DMS153 treated with DMSO at 0.1 percent for 48 hours (cell line): ENCODE measurements around the gene ERBB4.
"Not testable (repeated sequence)": the region's sequence is repeated elsewhere in the genome, so short reads cannot be mapped to it uniquely, and the experiment has no call there.

Experiments
- DNase-seq: peaks from one replicate; lab custom pipeline; 2025; ENCODE audit not compliant: unreplicated experiment; lab: John Stamatoyannopoulos, UW

Gene ERBB4

DNA sequence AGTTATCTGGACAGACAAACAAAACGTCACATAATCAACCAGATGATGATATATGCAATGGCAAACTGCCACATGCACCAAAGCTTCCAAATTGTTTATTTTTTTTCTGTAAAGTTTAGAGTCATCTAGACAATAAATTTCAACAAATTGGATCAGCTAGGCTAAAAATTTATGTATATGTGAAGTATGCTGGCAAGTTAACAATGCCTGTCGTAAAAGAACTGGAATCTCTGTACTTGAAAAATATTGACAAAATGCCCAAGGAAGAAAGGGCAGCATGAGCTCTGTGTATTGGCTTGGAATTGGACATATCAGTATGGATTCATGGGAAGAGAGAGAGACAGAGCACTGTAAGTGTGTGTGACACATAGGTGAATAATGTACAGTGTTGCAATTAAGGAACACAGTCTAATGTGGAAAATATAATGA, 309.8 kb downstream of the ERBB4 start:
- no peak for DNase-seq

DNA sequence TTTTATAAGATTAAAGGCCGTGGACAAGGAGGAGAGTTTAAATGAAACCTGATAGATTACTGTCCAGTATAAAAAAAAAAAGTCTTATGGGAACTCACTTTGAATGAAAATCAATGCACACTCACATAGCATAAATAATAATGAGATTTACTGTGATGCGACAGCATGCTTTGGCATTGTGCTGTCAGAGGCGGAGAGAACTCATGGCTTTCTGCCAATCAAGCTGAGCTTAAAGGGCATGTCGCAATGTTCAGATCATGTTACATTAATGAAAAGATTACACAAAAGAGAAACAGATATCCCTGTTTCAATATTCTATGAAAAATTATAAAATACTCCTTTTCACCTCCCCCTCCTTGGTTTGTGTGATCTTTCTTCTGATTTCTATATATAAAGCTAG, 310.8 kb downstream of the ERBB4 start:
- peak; percentile 75 for DNase-seq

DNA sequence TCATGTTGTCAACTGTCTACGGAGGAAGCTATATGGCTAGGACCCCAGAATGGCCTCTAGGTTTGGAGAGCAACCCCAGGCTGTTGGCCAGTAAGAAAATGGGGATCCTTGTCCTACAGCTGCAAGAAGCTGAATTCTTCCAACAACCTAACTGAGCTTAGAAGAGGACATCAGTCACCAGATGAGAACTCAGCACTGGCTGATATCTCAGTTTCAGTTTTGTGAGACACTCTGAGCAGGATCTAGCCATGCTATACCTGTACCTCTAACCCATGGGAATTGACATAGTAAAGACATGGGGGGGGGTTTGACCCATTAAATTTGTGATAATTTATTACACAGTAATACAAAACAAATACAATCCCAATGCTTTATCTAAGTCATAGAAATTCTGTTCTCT, 312.5 kb downstream of the ERBB4 start:
- no peak for DNase-seq

DNA sequence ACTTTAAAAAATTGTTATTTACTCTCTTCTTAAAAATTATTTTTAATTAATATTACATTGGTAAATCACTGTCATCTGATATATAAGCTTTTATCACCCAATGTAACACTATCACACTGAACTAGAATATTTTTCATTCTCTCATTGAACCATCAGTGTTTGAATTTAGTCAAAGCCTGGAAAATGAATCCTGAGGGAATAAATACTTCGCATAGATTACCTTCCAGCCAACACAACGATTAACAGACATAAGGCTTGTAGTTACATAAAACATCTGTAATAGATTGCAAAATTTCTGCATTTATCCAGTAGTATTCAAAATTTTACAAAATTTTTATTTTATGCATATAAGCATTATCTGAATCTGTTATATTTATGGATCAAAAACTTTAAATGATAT, 314.9 kb downstream of the ERBB4 start:
- no peak for DNase-seq

DNA sequence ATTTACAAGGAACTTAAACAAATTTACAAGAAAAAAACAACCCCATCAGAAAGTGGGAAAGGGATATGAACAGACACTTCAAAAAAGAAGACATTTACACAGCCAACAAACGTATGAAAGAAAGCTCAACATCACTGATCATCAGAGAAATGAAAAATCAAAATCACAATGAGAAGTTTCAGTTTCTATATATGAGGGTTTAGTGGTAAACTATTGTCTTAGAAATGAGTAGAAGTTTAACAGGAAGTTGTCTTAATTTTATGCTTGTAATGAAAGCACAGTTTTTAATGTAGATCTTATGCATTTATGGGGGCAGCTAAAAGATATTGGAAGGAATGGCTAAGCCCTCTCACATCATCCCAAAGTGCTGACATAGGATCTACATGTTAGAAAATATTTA, 325.4 kb downstream of the ERBB4 start:
- no peak for DNase-seq

DNA sequence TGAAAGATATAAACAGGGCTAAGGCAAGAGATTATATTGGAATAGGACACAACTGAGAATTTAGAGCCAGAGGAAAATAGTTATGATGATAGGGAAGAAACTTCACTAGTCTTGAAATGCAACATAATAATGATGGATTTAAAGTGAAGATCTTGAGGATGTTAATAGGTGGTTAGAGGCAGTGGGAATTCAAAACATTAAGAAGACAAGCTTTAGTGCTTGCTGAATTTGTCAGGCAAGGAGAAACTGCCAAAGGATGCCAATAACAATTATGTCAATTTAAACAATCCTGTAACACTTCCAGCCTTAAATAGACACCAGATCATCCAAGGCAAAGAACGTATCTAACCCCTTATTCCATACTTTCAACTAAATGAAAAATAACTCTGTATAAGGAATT, 330.1 kb downstream of the ERBB4 start:
- no peak for DNase-seq

DNA sequence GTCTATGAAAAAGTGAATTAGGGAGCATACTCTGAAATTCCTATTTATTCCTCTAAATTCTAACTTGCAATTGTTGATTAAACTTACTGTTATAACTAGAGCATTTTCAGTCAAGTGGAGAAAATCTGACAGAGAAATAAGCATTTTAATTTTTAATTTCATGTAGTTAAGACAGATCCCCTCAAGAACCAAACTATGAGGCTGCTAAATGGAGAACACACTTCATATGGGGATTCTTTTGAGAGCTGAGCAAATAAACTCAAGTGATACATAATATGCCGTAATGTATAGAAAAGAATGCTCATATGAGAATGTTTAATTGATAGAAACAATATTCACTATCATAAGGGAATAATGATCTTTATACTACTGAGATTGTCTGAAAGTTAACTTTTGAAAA, 340.8 kb downstream of the ERBB4 start:
- DNase-seq: no peak

DNA sequence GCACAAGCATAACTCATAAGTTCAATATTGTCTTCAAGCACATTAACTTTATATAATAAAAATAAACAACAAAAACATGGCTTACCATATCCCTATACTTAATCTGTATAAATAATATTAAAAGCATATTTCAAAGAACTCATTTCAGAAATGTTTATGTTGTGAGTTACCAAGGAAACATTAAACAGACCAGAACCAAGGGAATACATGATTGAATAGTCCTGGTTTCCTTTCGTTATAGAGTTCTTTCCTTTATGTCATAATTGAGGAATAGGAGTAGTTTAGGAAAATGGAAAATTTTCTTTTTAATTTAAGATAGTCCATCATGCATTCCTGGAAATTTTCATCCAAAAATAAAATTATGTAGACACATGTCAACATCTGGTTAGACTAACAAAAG, 343.0 kb downstream of the ERBB4 start:
- DNase-seq: no peak

DNA sequence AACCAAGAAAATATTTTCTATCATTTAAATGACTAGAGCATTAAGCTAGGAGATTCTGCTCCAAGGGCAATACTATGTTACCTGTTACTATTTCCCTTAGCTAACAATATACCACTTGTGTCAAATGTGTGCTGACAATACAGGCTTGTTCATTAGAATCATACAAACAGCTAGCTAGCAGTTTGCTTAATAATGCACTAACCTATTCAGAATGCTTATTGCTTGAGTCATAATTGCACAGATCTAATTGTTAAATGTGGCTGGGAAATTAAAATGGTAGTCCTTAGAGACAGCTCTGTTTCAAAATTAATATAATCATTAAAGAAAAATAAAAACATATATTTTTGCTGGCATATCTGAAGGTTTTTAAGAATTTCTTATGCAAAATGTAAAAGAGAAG, 344.2 kb downstream of the ERBB4 start:
- DNase-seq: no peak

DNA sequence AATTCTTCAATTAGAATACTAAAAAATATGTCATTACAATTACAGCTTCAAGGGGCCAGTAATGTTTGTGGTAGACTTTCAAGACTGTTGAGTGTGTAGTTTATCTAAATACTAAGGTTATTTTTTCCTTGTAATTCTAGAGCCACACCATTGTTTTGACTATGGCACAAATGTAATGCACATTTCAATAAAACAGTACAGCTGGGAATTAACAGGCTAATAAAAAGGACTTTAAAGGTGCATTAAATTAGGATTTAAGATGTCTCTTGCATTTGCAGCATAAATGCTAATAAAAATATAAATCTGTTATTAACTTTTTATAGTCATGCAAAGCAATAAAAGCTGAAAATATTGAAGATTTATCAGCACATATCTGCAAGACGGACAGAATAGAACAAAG, 344.8 kb downstream of the ERBB4 start:
- no peak for DNase-seq

DNA sequence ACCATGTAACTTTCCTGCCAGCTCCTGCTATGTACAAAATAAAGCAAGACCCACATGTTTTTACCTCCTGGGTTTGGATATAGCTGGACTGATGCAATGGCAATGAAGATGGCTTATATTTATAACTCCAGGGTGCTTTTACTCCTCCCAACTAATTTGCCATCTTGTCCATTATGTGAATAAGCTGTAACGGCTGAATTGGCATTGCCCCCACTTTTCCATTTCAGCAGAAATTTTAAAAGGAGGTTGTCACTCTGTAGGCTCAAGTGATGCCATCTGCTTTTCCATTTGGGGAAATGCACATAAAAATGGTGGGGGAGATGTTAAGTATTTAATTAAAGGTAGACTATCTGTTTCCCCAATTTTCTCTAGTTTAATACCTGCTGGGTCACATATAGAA, 345.5 kb downstream of the ERBB4 start:
- DNase-seq: no peak

DNA sequence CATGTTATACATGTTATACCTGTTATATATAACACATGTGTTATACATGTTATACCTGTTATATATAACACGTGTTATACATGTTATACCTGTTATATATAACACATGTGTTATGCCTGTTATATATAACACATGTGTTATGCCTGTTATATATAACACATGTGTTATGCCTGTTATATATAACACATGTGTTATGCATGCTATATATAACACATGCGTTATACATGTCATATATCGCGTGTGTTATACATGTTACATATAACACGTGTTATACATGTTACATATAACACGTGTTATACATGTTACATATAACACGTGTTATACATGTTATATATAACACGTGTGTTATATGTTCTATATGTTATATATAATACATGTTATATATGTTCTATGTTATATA, 347.2 kb downstream of the ERBB4 start:
- not testable (repeated sequence) for DNase-seq

DNA sequence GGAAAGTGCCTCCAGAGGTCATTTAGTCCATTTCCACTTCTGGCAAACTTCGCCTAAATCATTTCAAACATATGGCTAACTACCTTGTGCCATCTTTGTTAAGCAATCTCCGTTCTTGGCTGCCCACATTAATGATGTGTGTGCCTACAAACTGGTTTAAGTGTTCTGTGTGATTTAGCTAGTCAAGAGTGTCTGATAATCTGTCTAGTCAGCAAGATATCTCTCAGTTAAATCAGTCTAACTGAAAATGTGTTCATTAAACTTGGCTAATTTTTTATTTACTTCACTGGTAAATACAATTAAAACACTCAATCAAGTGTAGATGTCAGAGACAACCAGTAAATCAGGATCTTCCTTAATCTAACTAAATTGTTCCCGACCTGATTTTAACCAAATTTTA, 352.4 kb downstream of the ERBB4 start:
- DNase-seq: no peak

DNA sequence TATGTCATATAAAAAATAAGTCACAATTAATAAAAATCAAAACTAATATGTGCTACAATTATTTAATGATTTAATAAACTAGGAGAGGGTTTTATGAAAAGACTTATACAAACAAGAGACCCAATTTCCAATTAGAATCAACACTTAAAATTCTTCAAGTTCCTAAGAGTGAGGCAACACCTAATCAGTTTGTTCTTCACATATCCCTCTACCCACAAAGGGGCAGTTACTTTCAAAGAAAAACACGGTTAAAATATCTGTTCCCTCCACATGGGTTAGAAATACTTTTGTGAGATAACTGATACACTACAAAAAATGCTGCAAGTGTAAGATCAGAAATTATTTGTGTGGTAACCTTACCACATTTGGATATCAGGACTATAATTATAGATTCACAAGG, 357.0 kb downstream of the ERBB4 start:
- DNase-seq: no peak

DNA sequence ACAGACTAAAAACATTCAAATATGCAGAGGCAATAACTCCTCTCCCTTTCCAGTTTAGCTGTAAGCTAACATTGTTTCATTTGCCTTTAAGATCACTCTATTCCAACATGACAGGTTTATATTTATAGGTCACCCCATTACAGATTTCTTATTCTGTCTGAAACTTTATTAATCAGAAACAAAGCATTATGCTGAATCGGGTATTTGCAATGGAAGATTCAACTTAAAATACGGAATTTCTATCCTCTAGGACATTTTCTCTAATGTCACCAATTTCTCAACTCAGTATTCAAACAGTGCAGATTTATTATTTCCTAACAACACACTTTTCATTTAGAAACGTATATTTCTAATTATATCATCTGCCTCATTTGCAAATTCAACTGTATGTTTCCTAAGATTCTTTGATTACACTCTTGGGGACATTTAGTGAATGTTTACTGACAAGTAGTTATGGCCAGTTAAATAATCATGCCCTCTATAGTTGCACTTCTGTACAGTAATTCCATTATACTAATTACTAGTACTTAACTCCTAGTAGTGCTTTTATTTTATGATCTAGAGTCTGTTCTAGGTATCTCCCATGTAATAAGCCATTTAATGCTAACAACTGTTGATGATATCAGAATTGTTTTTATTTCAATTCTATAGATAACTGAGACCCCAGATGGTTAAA, 358.1 kb downstream of the ERBB4 start:
- DNase-seq: no peak

DNA sequence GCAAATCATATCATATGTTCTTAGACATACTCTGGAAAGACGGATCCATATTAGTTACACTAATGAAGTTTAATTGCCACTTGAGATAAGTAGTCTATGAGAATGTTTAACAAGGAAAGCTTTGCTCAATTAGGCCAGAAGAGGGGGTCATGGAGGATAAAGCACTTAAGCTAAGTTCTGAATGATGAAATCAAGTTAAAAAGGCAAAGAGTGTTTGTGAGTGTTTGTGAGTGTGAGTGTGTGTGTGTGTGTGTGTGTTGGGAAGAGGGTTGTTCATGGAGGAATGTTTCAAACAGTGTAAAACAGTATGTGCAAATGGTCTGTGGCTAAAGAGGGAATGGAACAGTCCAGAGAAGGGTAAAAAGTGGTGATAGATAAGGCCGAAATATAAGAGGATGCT, 360.9 kb downstream of the ERBB4 start:
- no peak for DNase-seq

DNA sequence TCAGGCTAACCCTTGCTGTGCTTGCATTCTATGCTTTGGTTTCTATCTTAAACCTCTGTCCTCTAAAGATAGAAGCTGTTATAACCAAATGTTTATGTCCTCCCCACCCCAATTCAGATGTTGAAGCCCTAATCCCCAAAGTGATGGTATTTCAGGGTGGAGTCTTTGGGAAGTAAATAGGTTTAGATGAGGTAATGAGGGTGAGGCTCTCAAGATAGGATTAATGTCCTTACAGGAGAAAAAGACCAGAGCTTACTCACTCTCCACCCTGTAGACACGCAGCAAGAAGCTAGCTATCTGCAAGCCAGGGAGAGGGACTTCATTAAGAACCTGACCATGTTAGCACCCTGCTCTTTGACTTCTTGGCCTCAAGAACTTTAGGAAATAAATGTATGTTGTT, 362.5 kb downstream of the ERBB4 start:
- no peak for DNase-seq

DNA sequence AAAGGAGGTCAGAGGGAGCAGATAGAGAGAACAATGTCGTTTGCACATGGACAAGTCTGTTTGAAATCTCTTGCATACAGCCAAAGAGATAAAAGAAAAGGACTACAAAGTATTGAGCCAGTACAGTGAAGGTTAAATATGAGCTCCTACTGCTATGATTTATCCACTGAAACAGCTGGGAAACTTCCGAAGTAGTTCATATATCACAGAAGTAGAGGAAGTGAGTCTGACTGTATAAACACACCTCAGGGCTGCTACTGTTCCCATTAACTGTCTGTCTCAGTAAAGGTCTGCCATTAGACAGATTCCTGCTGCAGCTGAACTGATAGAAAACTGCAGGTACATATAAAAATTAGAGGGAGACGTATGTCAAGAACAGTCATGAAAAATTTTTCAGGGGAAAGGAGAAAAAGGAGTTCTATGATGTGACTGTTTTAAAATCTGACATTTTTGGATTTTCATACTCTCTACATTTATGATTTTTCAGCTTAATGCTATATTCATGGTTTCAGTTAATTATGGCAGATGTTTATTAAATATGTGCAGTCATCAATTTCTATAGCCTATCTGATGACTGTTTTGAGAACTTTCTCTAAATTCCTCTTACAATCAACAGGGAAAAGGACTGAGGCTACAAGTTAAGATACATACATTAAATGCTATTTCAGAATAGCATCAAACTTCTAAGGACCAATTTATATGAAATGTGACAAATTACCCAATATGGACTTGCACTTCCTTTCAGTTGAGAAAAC, 364.7 kb downstream of the ERBB4 start:
- DNase-seq: no peak

DNA sequence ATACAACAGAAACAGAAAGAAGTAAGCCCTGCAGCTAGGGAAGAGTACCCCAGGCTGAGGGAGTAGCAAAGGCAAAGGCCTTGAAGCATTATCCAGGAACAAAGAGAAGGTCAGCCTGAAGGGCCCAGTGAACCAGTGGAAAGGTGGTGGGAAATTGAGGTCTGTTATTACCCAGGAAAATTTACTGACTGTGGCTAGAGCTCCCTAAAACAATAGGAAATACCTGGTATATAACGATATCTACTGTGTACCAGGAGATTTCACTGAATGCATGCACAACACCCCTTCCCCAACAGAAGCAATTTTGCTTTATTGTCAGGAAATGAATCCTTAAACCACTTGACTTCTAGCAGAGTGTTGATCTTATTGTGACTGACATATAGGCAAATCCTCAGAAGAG, 365.3 kb downstream of the ERBB4 start:
- no peak for DNase-seq

DNA sequence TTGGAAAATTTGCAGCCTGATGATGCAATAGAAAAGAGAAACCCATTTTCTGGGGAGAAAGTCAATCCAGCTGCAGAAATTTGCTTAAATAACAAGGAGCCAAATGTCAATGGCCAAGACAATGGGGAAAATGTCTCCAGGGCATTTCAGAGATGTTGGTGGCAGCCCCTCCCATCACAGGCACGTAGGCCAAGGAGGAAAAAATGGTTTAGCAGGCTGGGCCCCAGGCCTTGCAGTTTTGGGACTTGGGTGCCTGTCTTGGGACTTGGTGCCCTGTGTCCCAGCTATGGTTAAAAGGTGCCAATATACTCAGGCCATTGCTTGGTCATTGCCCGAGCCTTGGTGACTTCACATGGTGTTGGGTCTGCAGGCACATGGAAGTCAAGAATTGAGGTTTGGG, 368.2 kb downstream of the ERBB4 start:
- no peak for DNase-seq

DNA sequence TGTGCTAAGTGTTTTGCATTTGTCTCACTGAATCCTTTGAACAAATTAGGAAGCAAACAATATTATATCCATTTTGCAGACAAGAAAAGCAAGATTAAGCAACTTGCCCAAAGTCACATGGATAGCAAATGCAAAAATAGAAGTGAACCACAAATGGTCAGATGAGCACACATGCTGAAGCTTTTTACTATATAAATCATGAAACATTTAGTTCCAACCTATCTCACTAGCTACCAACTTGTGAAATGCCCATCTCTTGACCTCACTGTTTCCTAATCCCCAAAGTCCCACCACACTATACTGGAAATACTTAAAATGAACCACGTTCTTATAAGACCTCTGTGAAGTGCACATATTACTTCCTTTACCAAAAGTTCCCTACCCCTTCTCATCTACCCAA, 380.5 kb downstream of the ERBB4 start:
- no peak for DNase-seq

DNA sequence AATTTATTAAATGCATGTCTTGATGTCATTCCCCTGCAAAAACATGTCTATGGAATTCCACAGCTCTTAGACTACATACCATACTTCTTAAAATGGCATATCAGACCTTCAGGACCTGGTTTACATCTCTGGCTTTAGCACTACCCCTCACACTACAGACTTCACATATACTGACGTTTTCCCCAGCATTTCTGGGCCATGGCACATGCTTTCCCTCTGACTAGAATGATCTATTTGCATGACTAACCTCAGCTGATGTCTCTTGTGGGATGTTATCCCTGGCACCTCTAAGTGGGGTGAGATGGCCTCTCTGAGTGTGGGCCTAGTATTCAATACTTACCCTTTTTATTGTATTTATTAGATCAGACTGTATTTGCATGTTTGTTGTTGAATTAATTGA, 381.6 kb downstream of the ERBB4 start:
- DNase-seq: no peak

DNA sequence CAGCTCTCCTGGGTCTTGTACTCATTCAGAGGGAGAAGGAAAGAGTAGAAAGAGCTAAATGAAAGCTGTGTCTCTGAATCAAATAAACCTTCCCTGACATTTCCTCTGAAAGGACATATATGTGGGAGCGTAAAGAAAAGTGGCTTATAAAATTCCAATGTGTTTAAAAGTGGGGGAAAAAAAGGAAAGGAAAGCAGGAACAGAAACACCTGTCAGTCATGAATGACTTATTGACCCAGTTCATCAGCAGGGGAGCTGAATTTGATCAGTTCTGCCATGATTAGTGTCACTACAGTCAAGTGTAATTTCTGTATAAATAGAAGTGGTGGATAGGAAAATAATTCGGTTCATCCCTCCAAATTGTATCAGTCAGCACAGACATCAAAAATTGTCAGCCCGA, 382.5 kb downstream of the ERBB4 start:
- no peak for DNase-seq
